ENCODE data around the gene GRIN1. TPM values are rescaled to one million over a fixed set of nuclear protein-coding genes. Genes with fewer than 3 reads are reported as not detected.

Gene GRIN1
- total and polyA plus RNA-seq, 10 of the 15 experiments (the other 5 are each of a cell fraction or from before 2014, with no cell fraction given) = 0.05 to 0.10 (median 0.06) TPM; not detected in 6

DNA sequence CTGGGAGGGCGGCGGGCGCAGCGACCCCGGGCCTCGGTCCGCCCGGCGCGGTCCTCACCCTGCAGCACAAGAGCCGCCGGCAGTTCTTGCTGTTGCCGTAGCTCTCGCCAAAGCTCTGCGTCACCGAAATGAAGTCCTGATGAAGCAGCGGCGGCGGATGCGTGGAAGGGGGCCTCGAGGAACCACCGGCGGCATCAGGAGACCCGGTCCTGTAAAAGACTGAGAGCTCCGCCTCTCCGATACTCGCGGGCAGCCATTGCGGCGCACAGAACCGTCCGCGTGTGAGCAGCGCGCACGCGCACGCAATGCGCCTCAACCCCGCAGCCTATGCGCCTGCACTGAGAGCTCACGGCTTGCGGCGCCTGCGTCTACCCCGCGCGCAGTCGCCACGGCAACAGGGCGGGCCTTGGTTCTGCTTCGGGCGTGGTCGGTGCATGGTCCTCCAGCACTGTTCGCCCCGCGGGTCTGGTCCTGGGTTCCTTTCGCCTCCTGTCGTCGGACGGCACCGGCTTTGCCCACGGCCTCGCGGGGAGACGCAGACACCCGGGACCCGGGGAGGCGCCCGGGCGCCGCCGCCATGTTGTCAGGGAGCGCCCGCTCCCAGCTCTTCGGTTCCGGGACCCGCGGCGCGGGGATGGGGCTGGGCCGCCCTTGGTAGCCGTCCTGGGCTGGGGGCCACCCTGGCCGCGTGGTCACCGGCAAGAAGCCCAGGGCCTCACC lies 9.3 kb upstream of the GRIN1 start (continued):
- peak; percentile 98 for TF ChIP-seq MXI1 (IDR thresholded peaks at IDR 0.05; ENCODE audit: low read depth, low read length)
- TF ChIP-seq, protein P1, sequence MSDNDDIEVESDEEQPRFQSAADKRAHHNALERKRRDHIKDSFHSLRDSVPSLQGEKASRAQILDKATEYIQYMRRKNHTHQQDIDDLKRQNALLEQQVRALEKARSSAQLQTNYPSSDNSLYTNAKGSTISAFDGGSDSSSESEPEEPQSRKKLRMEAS (IDR thresholded peaks at IDR 0.05; ENCODE audit: low read depth, low read length) = peak; percentile 83; the same call in 1 of the 2 replicates
- no peak for TF ChIP-seq E4F1 (IDR thresholded peaks at IDR 0.05; ENCODE audit: borderline replicate concordance, partially characterized antibody)
- no peak for TF ChIP-seq MYB (IDR thresholded peaks at IDR 0.05; ENCODE audit: borderline replicate concordance, low read depth, low read length)
- no peak for TF ChIP-seq BCLAF1 (IDR thresholded peaks at IDR 0.05)
- peak; percentile 96 for TF ChIP-seq BMI1 (IDR thresholded peaks at IDR 0.05; ENCODE audit: borderline replicate concordance)
- peak; percentile 25 for TF ChIP-seq MEF2B (IDR thresholded peaks at IDR 0.05; ENCODE audit: partially characterized antibody, poor library complexity, severe bottlenecking)
- TF ChIP-seq ELK1 (IDR thresholded peaks at IDR 0.05; ENCODE audit: low read depth, low read length) = no peak
- no peak for TF ChIP-seq ZBTB11 (CRISPR knock-in tag; IDR thresholded peaks at IDR 0.05)
- peak; percentile 40; the same call in 1 of the 2 replicates for TF ChIP-seq SMARCA5 (IDR thresholded peaks at IDR 0.05)
- no peak for TF ChIP-seq HDAC6 (IDR thresholded peaks at IDR 0.05; ENCODE audit: unreplicated experiment)
